ENCODE measurements around the gene NUDT22.

- no peak for TF ChIP-seq POLR2AphosphoS5 (IDR thresholded peaks at IDR 0.05; ENCODE audit: low read depth, low read length)
- no peak for TF ChIP-seq POLR2A (IDR thresholded peaks at IDR 0.05; ENCODE audit: low read depth, low read length)
- no peak for TF ChIP-seq TAF1 (IDR thresholded peaks at IDR 0.05; ENCODE audit: borderline replicate concordance, low read depth, low read length)
These were observed 21.0 kb downstream of the NUDT22 start, which contains the start of gene PPP1R14B for GRCh38 chr11:64246871-64247728.

Measured in GM12892 (cell line).